ENCODE results near the gene ZBTB20.

DNA sequence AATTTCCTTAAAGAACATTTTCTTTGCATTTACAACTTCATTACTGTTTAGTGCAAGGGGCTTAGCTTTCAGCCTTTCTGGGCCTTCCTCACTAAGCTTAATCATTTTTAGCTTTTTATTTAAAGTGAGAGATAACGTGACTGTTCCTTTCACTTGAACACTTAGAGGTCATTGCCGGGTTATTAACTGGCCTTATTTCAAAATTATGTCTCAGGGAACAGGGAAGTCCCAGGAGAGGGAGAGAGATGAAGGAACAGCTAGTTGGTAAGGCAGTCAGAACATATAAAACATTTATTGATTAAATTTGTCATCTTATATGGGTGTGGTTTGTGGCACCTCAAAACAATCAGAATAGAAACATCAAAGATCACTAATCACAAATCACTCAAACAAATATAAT lies 584.5 kb downstream of the ZBTB20 start:
- TF ChIP-seq EZH2 (IDR thresholded peaks at IDR 0.05; ENCODE audit: borderline replicate concordance, low read depth, low read length, severe bottlenecking) = no peak
- TF ChIP-seq, protein P1, sequence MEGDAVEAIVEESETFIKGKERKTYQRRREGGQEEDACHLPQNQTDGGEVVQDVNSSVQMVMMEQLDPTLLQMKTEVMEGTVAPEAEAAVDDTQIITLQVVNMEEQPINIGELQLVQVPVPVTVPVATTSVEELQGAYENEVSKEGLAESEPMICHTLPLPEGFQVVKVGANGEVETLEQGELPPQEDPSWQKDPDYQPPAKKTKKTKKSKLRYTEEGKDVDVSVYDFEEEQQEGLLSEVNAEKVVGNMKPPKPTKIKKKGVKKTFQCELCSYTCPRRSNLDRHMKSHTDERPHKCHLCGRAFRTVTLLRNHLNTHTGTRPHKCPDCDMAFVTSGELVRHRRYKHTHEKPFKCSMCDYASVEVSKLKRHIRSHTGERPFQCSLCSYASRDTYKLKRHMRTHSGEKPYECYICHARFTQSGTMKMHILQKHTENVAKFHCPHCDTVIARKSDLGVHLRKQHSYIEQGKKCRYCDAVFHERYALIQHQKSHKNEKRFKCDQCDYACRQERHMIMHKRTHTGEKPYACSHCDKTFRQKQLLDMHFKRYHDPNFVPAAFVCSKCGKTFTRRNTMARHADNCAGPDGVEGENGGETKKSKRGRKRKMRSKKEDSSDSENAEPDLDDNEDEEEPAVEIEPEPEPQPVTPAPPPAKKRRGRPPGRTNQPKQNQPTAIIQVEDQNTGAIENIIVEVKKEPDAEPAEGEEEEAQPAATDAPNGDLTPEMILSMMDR (IDR thresholded peaks at IDR 0.05; ENCODE audit: borderline replicate concordance, extremely low read depth, low read length, poor library complexity, severe bottlenecking) = no peak

Measured in DND-41 (cell line).